Tibial artery (tissue), 4 donors: ENCODE data around the gene ADARB2.

ENCODE experiments used
- DNase-seq, 2 donors: peaks; one replicate each; pipeline ENCODE4 v3.0.0-alpha.2; 2019
- H3K27ac ChIP-seq, 2 donors: fragments of 200-600 bp; sonication (generic) in 1 of 2; 1 replicate in 1 of 2; 2 replicates in 1 of 2; pipeline ENCODE4 v1.5.1; 2018 to 2019; ENCODE audit warnings: mild to moderate bottlenecking in 1 of 2
- H3K27me3 ChIP-seq, 2 donors: fragments of 200-600 bp; sonication (generic) in 1 of 2; one replicate each; pipeline versions ENCODE4 v1.5.1 to v1.6.0; 2016 to 2019
- H3K36me3 ChIP-seq, 3 donors: fragments of 200-600 bp; sonication (generic) in 2 of 3; one replicate each; pipeline ENCODE4 v1.5.1; 2016 to 2019; ENCODE audit warnings: mild to moderate bottlenecking in 2 of 3
- H3K4me1 ChIP-seq, 4 donors: fragments of 200-600 bp; sonication (generic) in 2 of 4; 1 replicate in 3 of 4; 2 replicates in 1 of 4; pipeline ENCODE4 v1.5.1; 2016 to 2019
- H3K4me3 ChIP-seq, 2 donors: fragments of 200-600 bp; sonication (generic) in 1 of 2; 1 replicate in 1 of 2; 2 replicates in 1 of 2; pipeline ENCODE4 v1.5.1; 2018 to 2019; ENCODE audit warnings: mild to moderate bottlenecking in 2 of 2
- H3K9me3 ChIP-seq, 3 donors: fragments of 200-600 bp; sonication (generic) in 1 of 3; one replicate each; pipeline ENCODE4 v1.5.1; 2016 to 2019
- CTCF ChIP-seq, 2 experiments: fragments of 200-600 bp in 1 of 2; fragments of 450-650 bp in 1 of 2; IDR thresholded peaks; one replicate each; pipeline ENCODE4 v1.5.1; 2017 to 2019; ENCODE audit warnings: antibody characterized with exemption in 2 of 2, mild to moderate bottlenecking in 1 of 2, moderate library complexity in 1 of 2
- intact Hi-C: fragments of 100-400 bp; cut with DNase I; formaldehyde crosslinking; loops from one replicate; pipeline ENCODE4 v1.15.0; 2023; ENCODE audit warnings: low total_unique reads

Gene ADARB2

DNA sequence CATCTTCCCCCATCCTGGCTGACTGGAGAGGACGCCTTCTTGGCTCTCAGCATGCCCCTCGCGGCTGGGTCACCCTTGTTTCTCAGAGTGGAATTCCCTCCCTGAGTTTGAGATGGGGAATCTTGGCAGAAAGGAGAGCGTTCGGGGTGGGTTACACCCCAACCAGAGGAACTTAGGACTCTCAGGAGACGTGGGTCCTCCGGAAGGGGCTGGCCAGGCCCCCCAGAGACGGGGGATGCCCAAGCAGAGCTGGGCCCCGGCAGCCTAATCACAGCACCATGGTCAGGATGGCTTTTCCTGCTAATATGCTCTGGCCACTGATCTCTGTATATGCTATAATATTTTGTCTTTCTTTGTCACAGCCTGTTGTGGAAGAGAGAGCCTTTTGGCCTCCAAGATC, 466.8 kb downstream of the ADARB2 start:
- H3K4me3 ChIP-seq = no peak overlapping the region
- H3K4me1 ChIP-seq = peaks cover 0 to 25% (median 10%) of the 10 kb centered on the region in 4 donors
- intact Hi-C loops = no loop called here
- no peak overlapping the region for H3K27ac ChIP-seq
- no peaks in the 10 kb centered on the region for H3K27me3 ChIP-seq
- DNase-seq = peak in 1 of 2 donors; percentile 27
- no peaks in the 10 kb centered on the region for H3K36me3 ChIP-seq
- no peaks in the 10 kb centered on the region for H3K9me3 ChIP-seq
- no peak for TF ChIP-seq CTCF (IDR thresholded peaks at IDR 0.05)

DNA sequence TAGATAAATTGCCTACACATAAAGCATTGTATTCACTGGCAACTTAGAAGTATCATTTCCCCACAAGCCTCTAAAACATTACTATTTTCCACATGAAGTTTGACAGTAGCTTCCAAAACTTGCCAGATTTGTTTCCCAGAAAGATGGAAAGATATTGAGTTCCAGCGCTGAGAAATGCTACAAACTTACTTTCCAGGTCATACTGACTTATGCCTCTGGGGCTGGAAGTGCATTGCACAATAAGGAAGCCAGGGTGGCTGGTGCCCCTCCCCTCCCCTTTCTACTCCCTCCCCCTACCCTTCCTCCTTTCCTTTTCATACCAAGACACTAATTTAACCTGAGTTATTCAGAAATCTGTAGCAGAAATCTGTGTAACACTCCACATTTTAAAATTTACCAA, 468.5 kb downstream of the ADARB2 start:
- intact Hi-C loops = no loop called here
- Histone ChIP-seq H3K4me3 (no peak overlapping the region), H3K4me1 (peaks cover 0 to 10% (median 2%) of the 10 kb centered on the region in 4 donors), H3K27me3 (no peaks in the 10 kb centered on the region), H3K9me3 (no peaks in the 10 kb centered on the region), H3K27ac (no peak overlapping the region), H3K36me3 (no peaks in the 10 kb centered on the region)
- DNase-seq = peak in 1 of 2 donors; percentile 39
- no peak for TF ChIP-seq CTCF (IDR thresholded peaks at IDR 0.05)

GRCh38 chr10:1267568-1267967, 469.8 kb downstream of the ADARB2 start:
- H3K4me3 ChIP-seq = no peak overlapping the region
- H3K36me3 ChIP-seq = no peaks in the 10 kb centered on the region
- DNase-seq = peak in 1 of 2 donors; percentile 40
- no peaks in the 10 kb centered on the region for H3K4me1 ChIP-seq
- no peaks in the 10 kb centered on the region for H3K27me3 ChIP-seq
- no peak overlapping the region for H3K27ac ChIP-seq
- no peak for TF ChIP-seq CTCF (IDR thresholded peaks at IDR 0.05)
- intact Hi-C loops = no loop called here
- H3K9me3 ChIP-seq = no peaks in the 10 kb centered on the region

DNA sequence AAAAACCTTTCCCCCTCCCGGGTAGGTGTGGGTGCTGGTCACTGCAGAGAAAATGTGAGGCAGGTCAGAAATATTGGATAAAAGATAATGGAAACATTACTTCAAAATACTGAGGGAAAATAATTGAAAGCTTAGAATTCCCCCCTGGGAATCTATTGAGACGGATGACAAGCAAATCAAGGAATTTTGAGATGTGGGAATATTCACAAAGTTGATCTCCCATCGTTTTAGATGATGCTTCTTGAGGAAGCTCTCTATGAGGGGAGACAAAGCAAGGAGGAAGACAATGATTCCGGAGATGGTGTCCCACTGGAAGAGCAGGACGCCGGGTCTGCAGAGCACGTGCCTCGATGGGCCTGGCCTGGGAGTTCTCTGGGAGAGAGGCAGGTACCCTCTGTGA, 470.2 kb downstream of the ADARB2 start:
- DNase-seq = no peak
- intact Hi-C loops = no loop called here
- Histone ChIP-seq H3K9me3 (no peaks in the 10 kb centered on the region), H3K4me3 (no peak overlapping the region), H3K36me3 (no peaks in the 10 kb centered on the region), H3K27ac (no peak overlapping the region), H3K4me1 (no peaks in the 10 kb centered on the region), H3K27me3 (no peaks in the 10 kb centered on the region)
- no peak for TF ChIP-seq CTCF (IDR thresholded peaks at IDR 0.05)

DNA sequence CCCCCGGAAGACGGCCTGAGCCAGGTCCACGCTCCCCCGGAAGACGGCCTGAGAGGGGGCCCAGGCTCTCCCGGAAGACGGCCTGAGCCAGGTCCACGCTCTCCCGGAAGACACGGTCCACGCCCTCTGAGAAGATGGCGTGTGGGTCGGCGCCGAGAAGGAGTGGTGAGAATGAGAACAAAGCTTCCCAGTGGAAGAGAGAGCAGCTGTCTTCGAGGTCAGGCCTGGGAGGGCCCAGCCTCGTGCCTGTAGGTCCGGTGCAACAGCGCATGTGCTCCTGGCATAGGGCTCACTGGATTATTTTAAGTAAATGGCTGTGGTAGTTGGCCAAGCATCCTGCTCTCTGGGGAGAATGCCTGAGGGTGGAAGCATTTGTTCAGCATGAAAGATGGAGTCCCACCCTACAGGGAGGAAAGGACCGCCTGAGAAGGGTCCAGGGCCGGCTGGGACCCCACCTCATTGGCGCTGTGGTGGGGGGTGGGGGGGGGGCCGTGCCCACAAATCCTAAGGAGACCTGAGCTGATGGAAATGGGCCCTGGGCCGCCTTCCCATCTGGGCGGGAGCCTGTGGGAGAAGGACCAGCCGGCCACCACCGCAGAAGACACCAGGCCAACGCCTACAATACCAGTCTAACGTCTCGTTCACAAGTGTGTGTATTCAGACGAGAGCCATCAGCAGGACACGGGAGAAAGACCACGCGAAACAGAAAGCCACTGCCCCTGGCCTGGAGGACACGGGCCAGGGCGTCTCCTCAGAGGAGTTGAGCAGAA, 471.1 kb downstream of the ADARB2 start:
- TF ChIP-seq CTCF (IDR thresholded peaks at IDR 0.05) = no peak
- Histone ChIP-seq H3K4me3 (no peak overlapping the region), H3K27ac (no peak overlapping the region), H3K9me3 (no peaks in the 10 kb centered on the region), H3K4me1 (no peaks in the 10 kb centered on the region), H3K36me3 (no peaks in the 10 kb centered on the region), H3K27me3 (no peaks in the 10 kb centered on the region)
- peak in 1 of 2 donors; percentile 55 for DNase-seq
- intact Hi-C loops = no loop called here
